BE2C (cell line): ENCODE measurements around the gene CAPN15.

Experiments used
- DNase-seq: peaks from one replicate; pipeline ENCODE4 v3.0.0-alpha.2; 2020
- H3K27me3 ChIP-seq: fragments of 250-450 bp; sonication (Bioruptor Pico); 2 replicates; pipeline ENCODE4 v1.5.1; 2020; ENCODE audit warnings: mild to moderate bottlenecking
- H3K36me3 ChIP-seq: fragments of 250-450 bp; sonication (Bioruptor Pico); 2 replicates; pipeline ENCODE4 v1.5.1; 2020; ENCODE audit warnings: mild to moderate bottlenecking
- H3K4me1 ChIP-seq: fragments of 250-450 bp; sonication (Bioruptor Pico); 2 replicates; pipeline ENCODE4 v1.5.1; 2020
- H3K4me3 ChIP-seq: 2 replicates; pipeline ENCODE4 v1.5.1; 2011; ENCODE audit warnings: low read depth, low read length
- H3K9me3 ChIP-seq: fragments of 250-450 bp; sonication (Bioruptor Pico); 2 replicates; pipeline ENCODE4 v1.5.1; 2020
- CTCF ChIP-seq: IDR thresholded peaks from 2 replicates; pipeline ENCODE4 v1.5.1; 2012; ENCODE audit warnings: mild to moderate bottlenecking, low read depth, low read length

Gene CAPN15

GRCh38 chr16:513950-514349 lies 13.6 kb upstream of the CAPN15 start:
- no peaks in the 10 kb centered on the region for H3K4me1 ChIP-seq
- DNase-seq = no peak
- no peak overlapping the region for H3K4me3 ChIP-seq
- TF ChIP-seq CTCF = no peak
- H3K27me3 ChIP-seq = no peaks in the 10 kb centered on the region
- H3K36me3 ChIP-seq = peaks cover 5% of the 10 kb centered on the region
- no peaks in the 10 kb centered on the region for H3K9me3 ChIP-seq

GRCh38 chr16:515175-515938 lies 12.2 kb upstream of the CAPN15 start:
- Histone ChIP-seq H3K4me1 (no peaks in the 10 kb centered on the region), H3K36me3 (peaks cover 9% of the 10 kb centered on the region), H3K9me3 (no peaks in the 10 kb centered on the region), H3K4me3 (no peak overlapping the region), H3K27me3 (no peaks in the 10 kb centered on the region)
- no peak for TF ChIP-seq CTCF
- no peak for DNase-seq

GRCh38 chr16:515939-516226 lies 11.6 kb upstream of the CAPN15 start:
- DNase-seq = no peak
- no peaks in the 10 kb centered on the region for H3K9me3 ChIP-seq
- peaks cover 15% of the 10 kb centered on the region for H3K36me3 ChIP-seq
- no peak overlapping the region for H3K4me3 ChIP-seq
- H3K4me1 ChIP-seq = no peaks in the 10 kb centered on the region
- TF ChIP-seq CTCF = no peak
- H3K27me3 ChIP-seq = no peaks in the 10 kb centered on the region

- H3K4me3 ChIP-seq = no peak overlapping the region
- no peaks in the 10 kb centered on the region for H3K27me3 ChIP-seq
- no peaks in the 10 kb centered on the region for H3K9me3 ChIP-seq
- H3K4me1 ChIP-seq = no peaks in the 10 kb centered on the region
- TF ChIP-seq CTCF = no peak
- DNase-seq = no peak
- H3K36me3 ChIP-seq = peaks cover 15% of the 10 kb centered on the region
Measured at GRCh38 chr16:516301-516700, 11.2 kb upstream of the CAPN15 start.

GRCh38 chr16:518858-519257 lies 8.7 kb upstream of the CAPN15 start:
- Histone ChIP-seq H3K36me3 (peaks cover 15% of the 10 kb centered on the region), H3K27me3 (no peaks in the 10 kb centered on the region), H3K4me3 (no peak overlapping the region), H3K4me1 (no peaks in the 10 kb centered on the region), H3K9me3 (no peaks in the 10 kb centered on the region)
- no peak for DNase-seq
- no peak for TF ChIP-seq CTCF

GRCh38 chr16:519425-519824 lies 8.1 kb upstream of the CAPN15 start:
- no peak for DNase-seq
- no peaks in the 10 kb centered on the region for H3K27me3 ChIP-seq
- TF ChIP-seq CTCF = no peak
- no peaks in the 10 kb centered on the region for H3K9me3 ChIP-seq
- peaks cover 15% of the 10 kb centered on the region for H3K36me3 ChIP-seq
- no peak overlapping the region for H3K4me3 ChIP-seq
- no peaks in the 10 kb centered on the region for H3K4me1 ChIP-seq
